Heart right ventricle (tissue), 16 donors: ENCODE measurements around the gene AFMID. TPM values are rescaled to one million over a fixed set of nuclear protein-coding genes. Genes with fewer than 3 reads are reported as not detected.

Experiments
- ATAC-seq, 8 donors: fragments of 200-7000 bp; cut with Tn5 transposase; one replicate each; pipeline ENCODE4 v1.9.1; 2020; ENCODE audit warnings: mild to moderate bottlenecking in 8 of 8, moderate library complexity in 8 of 8, moderate number of reproducible peaks in 1 of 8
- DNase-seq, 2 donors: peaks; one replicate each; pipeline ENCODE4 v3.0.0-alpha.2; 2020
- H3K27ac ChIP-seq, 10 donors: fragments of 200-600 bp; sonication (generic) in 2 of 10; one replicate each; pipeline versions ENCODE4 v1.5.0 to v1.8.0; 2020 to 2022; ENCODE audit warnings: mild to moderate bottlenecking in 3 of 10
- H3K27me3 ChIP-seq, 7 donors: fragments of 200-600 bp; one replicate each; pipeline ENCODE4 v1.8.0; 2021 to 2022; ENCODE audit warnings: mild to moderate bottlenecking in 2 of 7
- H3K36me3 ChIP-seq, 9 donors: fragments of 200-600 bp; sonication (generic) in 1 of 9; one replicate each; pipeline versions ENCODE4 v1.5.0 to v1.8.0; 2020 to 2022; ENCODE audit warnings: mild to moderate bottlenecking in 2 of 9
- H3K4me1 ChIP-seq, 9 donors: fragments of 200-600 bp; sonication (generic) in 1 of 9; one replicate each; pipeline versions ENCODE4 v1.5.0 to v1.8.0; 2020 to 2022; ENCODE audit warnings: mild to moderate bottlenecking in 4 of 9
- H3K4me3 ChIP-seq, 10 donors: fragments of 200-600 bp; sonication (generic) in 2 of 10; one replicate each; pipeline versions ENCODE4 v1.5.0 to v1.8.0; 2020 to 2022; ENCODE audit warnings: mild to moderate bottlenecking in 7 of 10, moderate library complexity in 2 of 10
- H3K9me3 ChIP-seq, 11 donors: fragments of 200-600 bp in 10 of 11; sonication (generic) in 2 of 11; one replicate each; pipeline versions ENCODE4 v1.5.0 to v1.8.0; 2013 to 2022; ENCODE audit warnings: mild to moderate bottlenecking in 2 of 11, control low read depth in 1 of 11, moderate library complexity in 1 of 11
- CTCF ChIP-seq, 9 donors: fragments of 200-600 bp; sonication (generic) in 2 of 9; IDR thresholded peaks; one replicate each; pipeline versions ENCODE4 v1.5.0 to v1.8.0; 2021 to 2022; ENCODE audit warnings: antibody characterized with exemption in 9 of 9, mild to moderate bottlenecking in 5 of 9, moderate library complexity in 1 of 9
- WGBS, 2 donors: extraction: QIAGEN DNeasy Blood & Tissue Kit; methylation state at CpG; one replicate each; pipeline ENCODE4 v1.1.7; 2013; ENCODE audit warnings: inconsistent platforms in 1 of 2; 5-methylcytosine and 5-hydroxymethylcytosine counted together
- intact Hi-C, 10 donors: fragments of 100-400 bp; cut with DNase I; formaldehyde crosslinking; loops; one replicate each; pipeline versions ENCODE4 v1.11.1 to v1.14.2; 2022
- polyA plus RNA-seq, 2 donors: library from polyadenylated mRNA; stranded (reverse); fragments of 200-250 nt; gene quantifications; one replicate each; pipeline ENCODE4 v1.2.3, GENCODE V29; 2013
- total RNA-seq, 10 donors: library from RNA; stranded (reverse); fragmentation: NEBNext Ultra II Directional in 3 of 10; extraction: Animal tissue kit (Norgen Biotek cat#: 25700) in 3 of 10; gene quantifications; one replicate each; pipeline versions ENCODE4 v1.2.1 to v1.2.4, GENCODE V29; 2021 to 2023
- donor health status: Arrhythmogenic right ventricular cardiomyopathy.
- donor health status: ischemic (EF 13 %, LVEDD 7.1; RV severe dilation, severe dysfunction).
- donor health status: healthy with polysubstance abuse.
- donor health status: DM: no; HTN: yes; CAD: no.
- donor health status: DM: no; HTN: no; CAD: no.
- donor health status: ischemic (EF 25% LVEDD 6.9; RV normal size, moderate dysfunction).
- donor health status: ischemic (EF 25% LVEDD 5.7; RV mildly dilated, moderate dysfunction).
- donor health status: healthy.
- donor health status: DM: yes; HTN: yes; CAD: no.
- donor health status: Ischemic cardiomyopathy.
- donor health status: ischemic (EF 35%, LVEDD 5.7; RV mildly dilated, moderate dysfunction).
- donor health status: nonischemic (EF 11% LVEDD 7.7; RV severe dilation, severe dysfunction).
- donor health status: DM: yes; HTN: yes; CAD: no.
- donor health status: PGD.
- donor health status: ischemic (EF 29% LVEDD 5.4; RV normal size, mild dysfunction).
- donor health status: nonischemic (EF 23%, LVEDD 6.1; RV moderate dilation, normal function).

Gene AFMID
- total and polyA plus RNA-seq, 12 donors = 13.0 to 42.4 (median 28.2) TPM

GRCh38 chr17:78151514-78152008, 35.6 kb upstream of the AFMID start:
- WGBS, 2 donors = 58 to 71% methylated on average over 7 of the region's 7 CpGs
- intact Hi-C loops = no loop called here
- peak; percentile 31 to 73 (median 61) for ATAC-seq
- Histone ChIP-seq H3K9me3 (no peaks in the 10 kb centered on the region), H3K4me3 (no peak overlapping the region), H3K4me1 (peaks cover 0 to 24% (median 9%) of the 10 kb centered on the region in 9 donors), H3K27ac (peak overlapping the region in 4 of 10 donors; percentile 24 to 72 (median 39)), H3K27me3 (no peaks in the 10 kb centered on the region), H3K36me3 (no peaks in the 10 kb centered on the region)
- DNase-seq = no peak
- TF ChIP-seq CTCF (IDR thresholded peaks at IDR 0.05) = no peak

- no peak for TF ChIP-seq CTCF (IDR thresholded peaks at IDR 0.05)
- ATAC-seq (peak in 1 of 8 donors; percentile 42), DNase-seq (no peak)
- Histone ChIP-seq H3K27me3 (no peaks in the 10 kb centered on the region), H3K4me3 (no peak overlapping the region), H3K36me3 (no peaks in the 10 kb centered on the region), H3K4me1 (peaks cover 0 to 28% (median 9%) of the 10 kb centered on the region in 9 donors), H3K27ac (peak overlapping the region in 1 of 10 donors; percentile 70), H3K9me3 (no peaks in the 10 kb centered on the region)
- intact Hi-C loops = no loop called here
- WGBS, 2 donors = 84 to 85% methylated on average over 11 of the region's 11 CpGs
Measured at GRCh38 chr17:78154903-78155811, 32.0 kb upstream of the AFMID start.

- Histone ChIP-seq H3K27ac (no peak overlapping the region), H3K4me3 (no peak overlapping the region), H3K36me3 (no peaks in the 10 kb centered on the region), H3K4me1 (peaks cover 0 to 24% (median 0%) of the 10 kb centered on the region in 9 donors), H3K9me3 (no peaks in the 10 kb centered on the region), H3K27me3 (no peaks in the 10 kb centered on the region)
- DNase-seq (no peak), ATAC-seq (no peak)
- TF ChIP-seq CTCF (IDR thresholded peaks at IDR 0.05) = no peak
- intact Hi-C loops = no loop called here
- WGBS, 2 donors = 83 to 85% methylated on average over 10 of the region's 10 CpGs
Measured at GRCh38 chr17:78159575-78160158, 27.5 kb upstream of the AFMID start.

- WGBS, 2 donors = 76% methylated on average over 22 of the region's 22 CpGs
- Histone ChIP-seq H3K36me3 (no peaks in the 10 kb centered on the region), H3K9me3 (no peaks in the 10 kb centered on the region), H3K4me1 (peaks cover 0 to 11% (median 5%) of the 10 kb centered on the region in 9 donors), H3K27ac (no peak overlapping the region), H3K27me3 (no peaks in the 10 kb centered on the region), H3K4me3 (no peak overlapping the region)
- intact Hi-C loops = no loop called here
- TF ChIP-seq CTCF (IDR thresholded peaks at IDR 0.05) = no peak
- no peak for DNase-seq
- ATAC-seq = no peak
Measured at GRCh38 chr17:78163881-78164747, 23.0 kb upstream of the AFMID start.
